Ammon's horn (tissue), 1 donor: ENCODE data around the gene SRPK3.

ENCODE experiments used
- DNase-seq: peaks from one replicate; pipeline ENCODE4 v3.0.0-alpha.2; 2016; ENCODE audit warnings: low spot score

Gene SRPK3

DNA sequence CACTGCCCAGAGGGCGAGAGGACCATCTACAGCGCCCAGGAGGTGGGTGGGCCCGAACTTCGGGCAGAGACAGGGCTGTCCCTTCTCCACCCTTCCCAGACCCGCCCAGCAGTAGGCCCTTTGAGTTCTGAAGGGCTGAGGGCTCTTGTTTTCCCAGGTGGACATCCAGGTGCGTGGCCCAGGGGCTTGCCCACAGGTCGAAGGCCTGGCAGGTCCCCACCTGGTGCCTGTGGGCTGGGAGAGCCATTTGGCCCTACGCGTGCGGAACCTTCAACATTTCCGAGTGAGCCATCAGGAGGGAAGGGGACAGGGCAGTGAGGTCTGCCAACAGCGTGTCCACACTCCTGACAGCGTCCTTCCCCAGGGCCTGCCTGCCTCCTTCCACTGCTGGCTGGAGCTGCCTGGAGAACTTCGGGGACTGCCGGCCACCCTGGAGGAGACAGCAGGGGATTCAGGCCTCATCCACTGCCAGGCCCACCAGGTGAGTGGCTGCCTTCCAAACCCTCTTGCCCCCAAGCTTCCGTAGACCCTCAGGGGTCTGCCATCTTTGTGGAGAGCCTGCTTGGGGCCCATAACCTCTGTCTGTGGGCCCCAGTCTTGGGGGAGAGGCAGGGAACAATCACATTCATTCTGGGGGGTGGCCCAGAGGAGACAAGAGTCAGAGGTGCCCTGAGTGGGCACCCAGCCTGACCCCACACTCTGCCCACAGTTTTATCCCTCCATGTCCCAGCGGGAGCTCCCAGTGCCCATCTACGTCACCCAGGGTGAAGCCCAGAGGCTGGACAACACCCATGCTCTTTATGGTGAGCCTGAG, 10.0 kb upstream of the SRPK3 start:
- DNase-seq, result no peak

- no peak for DNase-seq
Measured at GRCh38 chrX:153771415-153772315, 9.2 kb upstream of the SRPK3 start.

DNA sequence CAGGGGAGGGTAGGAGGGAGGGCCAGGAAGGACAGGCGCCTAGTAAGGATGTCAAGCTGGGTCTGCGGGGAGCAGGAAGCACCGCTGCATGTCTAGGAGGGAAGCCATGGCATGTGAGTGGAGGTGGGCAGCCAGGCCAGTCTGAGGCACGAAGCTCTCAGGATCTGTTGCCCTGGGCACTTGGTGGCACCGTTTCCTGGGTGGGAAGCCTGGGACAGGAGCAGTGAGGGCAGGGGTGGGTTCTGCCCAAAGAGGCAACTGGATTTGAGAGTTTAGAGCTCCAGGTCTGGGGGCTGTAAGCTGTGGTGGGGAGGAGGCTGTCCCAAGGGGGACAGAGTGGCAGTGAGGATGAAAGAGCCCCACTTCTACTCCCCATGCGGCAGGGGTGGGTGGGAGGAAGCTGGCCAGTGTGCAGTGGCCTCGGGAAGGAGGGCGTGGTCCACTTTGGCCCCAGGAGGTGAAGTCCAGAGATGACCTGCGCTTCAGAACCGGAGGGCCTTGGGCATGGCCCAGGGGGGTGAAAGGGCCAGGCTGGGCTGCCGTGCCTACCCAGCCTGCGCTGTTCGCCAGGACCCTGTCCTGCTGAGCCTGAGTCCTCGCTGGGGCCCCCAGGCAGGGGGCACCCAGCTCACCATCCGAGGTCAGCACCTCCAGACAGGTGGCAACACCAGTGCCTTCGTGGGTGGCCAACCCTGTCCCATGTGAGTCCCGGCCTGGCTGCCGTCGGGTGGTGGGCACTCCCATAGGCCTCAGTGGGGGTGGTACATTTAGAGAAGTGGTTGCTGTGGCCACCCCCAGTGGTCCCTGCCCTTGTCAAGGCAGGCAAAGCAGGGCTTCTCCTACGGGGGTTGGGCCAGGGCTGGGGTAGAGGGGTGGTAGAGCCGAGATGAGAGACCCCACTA, 8.3 kb upstream of the SRPK3 start:
- DNase-seq, result no peak

- DNase-seq, result no peak
Measured at GRCh38 chrX:153773218-153773611, 7.6 kb upstream of the SRPK3 start.

DNA sequence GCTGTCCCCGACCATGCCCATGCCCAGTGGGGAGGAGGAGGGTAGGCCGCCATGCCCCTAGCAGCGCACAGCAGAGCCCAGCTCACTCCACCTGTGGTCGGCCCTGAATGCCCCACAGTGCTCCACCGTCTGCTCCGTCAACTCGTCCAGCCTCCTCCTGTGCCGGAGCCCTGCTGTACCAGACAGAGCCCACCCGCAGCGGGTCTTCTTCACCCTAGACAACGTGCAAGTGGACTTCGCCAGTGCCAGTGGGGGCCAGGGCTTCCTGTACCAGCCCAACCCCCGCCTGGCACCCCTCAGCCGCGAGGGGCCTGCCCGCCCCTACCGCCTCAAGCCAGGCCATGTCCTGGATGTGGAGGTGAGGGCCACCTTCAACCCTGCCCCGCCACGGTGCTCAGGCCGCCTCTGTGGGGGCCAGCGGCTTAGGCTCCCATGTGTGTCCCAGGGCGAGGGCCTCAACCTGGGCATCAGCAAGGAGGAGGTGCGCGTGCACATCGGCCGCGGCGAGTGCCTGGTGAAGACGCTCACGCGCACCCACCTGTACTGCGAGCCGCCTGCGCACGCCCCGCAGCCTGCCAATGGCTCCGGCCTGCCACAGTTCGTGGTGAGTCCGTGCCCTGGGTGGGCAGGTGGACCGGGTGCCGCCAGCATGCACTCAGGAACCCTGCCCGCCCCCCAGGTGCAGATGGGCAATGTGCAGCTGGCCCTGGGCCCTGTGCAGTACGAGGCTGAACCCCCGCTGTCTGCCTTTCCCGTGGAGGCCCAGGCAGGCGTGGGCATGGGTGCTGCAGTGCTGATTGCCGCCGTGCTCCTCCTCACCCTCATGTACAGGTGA, 6.9 kb upstream of the SRPK3 start:
- DNase-seq, result no peak

GRCh38 chrX:153774576-153775292, 6.1 kb upstream of the SRPK3 start:
- no peak for DNase-seq

DNA sequence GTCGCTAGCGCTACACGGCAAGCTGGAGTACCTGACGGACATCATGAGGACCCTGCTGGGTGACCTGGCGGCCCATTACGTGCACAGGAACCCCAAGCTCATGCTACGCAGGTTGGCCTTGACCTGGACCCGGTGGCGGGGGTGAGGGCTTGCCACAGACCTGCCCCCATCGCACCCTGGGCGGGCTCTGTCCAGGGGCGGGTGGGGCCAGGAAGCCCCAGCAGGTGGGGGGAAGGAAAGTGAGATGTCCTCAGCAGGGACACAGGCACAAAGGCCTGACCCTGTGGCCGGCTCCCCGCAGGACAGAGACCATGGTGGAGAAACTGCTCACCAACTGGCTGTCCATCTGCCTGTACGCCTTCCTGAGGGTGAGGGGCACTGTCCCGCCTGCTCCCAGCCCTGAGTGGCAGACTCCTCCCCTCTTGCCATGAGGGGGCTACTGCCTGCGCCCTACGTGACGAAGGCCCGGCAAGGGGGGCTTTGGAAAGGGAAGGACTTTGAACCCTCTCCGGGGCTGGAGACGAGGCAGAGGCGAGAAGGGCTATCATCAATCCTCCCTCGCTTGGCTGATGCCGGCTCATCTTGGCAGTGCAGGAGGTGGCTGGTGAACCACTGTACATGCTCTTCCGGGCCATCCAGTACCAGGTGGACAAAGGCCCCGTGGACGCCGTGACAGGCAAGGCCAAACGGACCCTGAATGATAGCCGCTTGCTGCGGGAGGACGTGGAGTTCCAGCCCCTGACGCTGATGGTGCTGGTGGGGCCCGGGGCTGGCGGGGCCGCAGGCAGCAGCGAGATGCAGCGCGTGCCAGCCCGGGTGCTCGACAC, 5.3 kb upstream of the SRPK3 start:
- DNase-seq, result no peak

- DNase-seq, result no peak
Measured at GRCh38 chrX:153776120-153776599, 4.7 kb upstream of the SRPK3 start.

GRCh38 chrX:153776611-153777045, 4.2 kb upstream of the SRPK3 start:
- no peak for DNase-seq

- no peak for DNase-seq
Measured at GRCh38 chrX:153777261-153778090, 3.4 kb upstream of the SRPK3 start.

- no peak for DNase-seq
Measured at GRCh38 chrX:153778181-153778580, 2.7 kb upstream of the SRPK3 start.

- DNase-seq, result no peak
Measured at GRCh38 chrX:153778684-153779101, 2.1 kb upstream of the SRPK3 start.

GRCh38 chrX:153779891-153780677, 757 bp upstream of the SRPK3 start:
- no peak for DNase-seq

DNA sequence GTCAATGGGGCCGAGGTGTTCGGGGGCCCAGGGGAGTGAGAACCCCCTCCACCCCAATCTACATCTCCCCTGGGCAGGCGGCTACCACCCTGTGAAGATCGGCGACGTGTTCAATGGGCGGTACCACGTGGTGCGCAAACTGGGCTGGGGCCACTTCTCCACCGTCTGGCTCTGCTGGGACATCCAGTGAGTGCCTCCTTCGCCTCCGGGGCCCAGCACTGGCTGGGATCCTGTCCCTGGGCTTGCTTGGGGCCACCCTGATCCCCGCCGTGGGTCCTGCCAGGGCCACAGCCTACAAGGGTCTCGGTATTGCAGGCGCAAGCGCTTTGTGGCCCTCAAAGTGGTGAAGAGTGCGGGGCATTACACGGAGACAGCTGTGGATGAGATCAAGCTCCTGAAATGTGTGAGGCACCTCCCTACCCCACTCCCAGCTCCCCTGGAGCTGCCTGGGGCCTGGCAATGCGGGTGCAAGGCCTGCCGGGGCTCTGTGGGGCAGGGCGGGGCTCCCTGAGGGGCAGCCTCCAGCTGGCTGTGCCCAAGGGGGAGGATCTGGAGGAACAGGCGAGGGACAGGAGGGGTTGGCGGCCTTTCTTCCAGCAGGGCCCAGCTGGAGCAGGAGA, 697 bp downstream of the SRPK3 start:
- DNase-seq, result no peak

GRCh38 chrX:153782313-153782712, 1.5 kb downstream of the SRPK3 start:
- no peak for DNase-seq

- DNase-seq, result no peak
Measured at GRCh38 chrX:153782871-153783270, 2.0 kb downstream of the SRPK3 start.

DNA sequence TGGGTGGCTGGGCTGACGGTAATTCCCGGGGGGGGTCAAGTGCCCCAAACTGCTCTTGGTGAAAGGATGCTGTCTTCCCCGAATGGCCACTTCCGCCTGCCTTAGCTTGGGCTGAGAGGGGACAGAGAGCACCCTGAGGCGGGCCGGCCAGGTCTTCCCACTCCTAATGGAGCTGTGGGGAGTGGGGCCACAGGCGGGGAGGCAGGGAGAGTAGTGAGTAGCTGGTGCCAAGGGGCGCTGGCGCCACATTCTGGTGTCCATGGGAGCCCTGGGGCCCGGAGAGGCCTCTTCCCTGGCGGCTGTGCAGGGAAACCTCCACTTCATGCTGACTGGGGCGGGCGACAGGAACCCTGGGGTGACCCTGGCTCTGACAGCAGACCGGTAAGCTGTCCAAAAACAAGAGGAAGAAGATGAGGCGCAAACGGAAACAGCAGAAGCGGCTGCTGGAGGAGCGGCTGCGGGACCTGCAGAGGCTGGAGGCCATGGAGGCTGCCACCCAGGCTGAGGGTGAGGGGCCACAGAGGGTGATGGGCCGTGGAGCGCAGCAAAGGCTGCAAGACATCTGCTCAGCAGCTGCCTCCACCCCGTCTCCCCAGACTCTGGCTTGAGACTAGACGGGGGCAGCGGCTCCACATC, 2.7 kb downstream of the SRPK3 start:
- no peak for DNase-seq
